Large intestine (tissue), 3 donors: ENCODE measurements around the gene CLP1. TPM values are rescaled to one million over a fixed set of nuclear protein-coding genes. Genes with fewer than 3 reads are reported as not detected.
"Not testable (repeated sequence)": the region's sequence is repeated elsewhere in the genome, so short reads cannot be mapped to it uniquely, and the experiment has no call there.

Experiments used
- DNase-seq, 2 donors: peaks; one replicate each; pipeline versions ENCODE4 v3.0.0 to v3.0.0-alpha.2; 2013
- H3K27ac ChIP-seq: one replicate; pipeline ENCODE4 v1.5.1; 2013; ENCODE audit warnings: low read length
- H3K27me3 ChIP-seq: 2 replicates; pipeline ENCODE4 v1.6.1; 2013; ENCODE audit warnings: low read length; ENCODE audit not compliant: control insufficient read depth, insufficient read depth
- H3K36me3 ChIP-seq: 2 replicates; pipeline ENCODE4 v1.6.1; 2013; ENCODE audit warnings: low read length; ENCODE audit not compliant: control insufficient read depth, insufficient read depth
- H3K4me1 ChIP-seq: one replicate; pipeline ENCODE4 v1.6.1; 2013; ENCODE audit warnings: low read length; ENCODE audit not compliant: control insufficient read depth, insufficient read depth
- H3K4me3 ChIP-seq: one replicate; pipeline ENCODE4 v1.5.1; 2013; ENCODE audit warnings: low read length
- H3K9me3 ChIP-seq: one replicate; pipeline ENCODE4 v1.6.1; 2013; ENCODE audit warnings: mild to moderate bottlenecking, low read depth, low read length, moderate library complexity; ENCODE audit not compliant: control insufficient read depth
- WGBS: methylation state at CpG from one replicate; pipeline ENCODE4 v1.1.5; 2013; ENCODE audit warnings: low lambda C conversion rate; ENCODE audit not compliant: insufficient coverage; 5-methylcytosine and 5-hydroxymethylcytosine counted together
- polyA plus RNA-seq: library from polyadenylated mRNA; unstranded; fragments of 120-200 nt; gene quantifications from one replicate; pipeline ENCODE4 v1.2.1, GENCODE V29; 2013

The CLP1 gene
- polyA plus RNA-seq, 1 donor = 13.8 TPM

GRCh38 chr11:57647960-57648800 lies 9.4 kb upstream of the CLP1 start:
- WGBS = no CpG with 5 or more reads among the region's 13 CpGs
- H3K27me3 ChIP-seq = peaks cover 70% of the 10 kb centered on the region
- DNase-seq = peak in 1 of 2 donors; percentile 45
- H3K4me1 ChIP-seq = peaks cover 35% of the 10 kb centered on the region
- no peaks in the 10 kb centered on the region for H3K36me3 ChIP-seq
- no peak overlapping the region for H3K4me3 ChIP-seq
- H3K27ac ChIP-seq = no peak overlapping the region
- H3K9me3 ChIP-seq = no peaks in the 10 kb centered on the region

GRCh38 chr11:57648801-57649735 lies 8.5 kb upstream of the CLP1 start:
- Histone ChIP-seq H3K9me3 (no peaks in the 10 kb centered on the region), H3K36me3 (no peaks in the 10 kb centered on the region), H3K4me1 (peaks cover 35% of the 10 kb centered on the region), H3K27me3 (peaks cover 70% of the 10 kb centered on the region), H3K27ac (peak overlapping the region; percentile 10), H3K4me3 (peak overlapping the region; percentile 27)
- no peak for DNase-seq
- WGBS = 0% methylated on average over 2 of the region's 23 CpGs

- H3K9me3 ChIP-seq = no peaks in the 10 kb centered on the region
- H3K4me3 ChIP-seq = peak within 1 kb of the TSS; percentile 27
- peak; percentile 54 to 56 for DNase-seq
- H3K36me3 ChIP-seq = no peaks in the 10 kb centered on the region
- peak within 1 kb of the TSS; percentile 10 for H3K27ac ChIP-seq
- H3K27me3 ChIP-seq = peaks cover 70% of the 10 kb centered on the region
- peaks cover 31% of the 10 kb centered on the region for H3K4me1 ChIP-seq
- 0% methylated on average over 3 of the region's 15 CpGs for WGBS
Measured at GRCh38 chr11:57649826-57650738, 7.5 kb upstream of the CLP1 start, which contains the start of gene YPEL4. Gene YPEL4 (minus strand): TSS chr11:57649912. CDS start chr11:57647107, 2,805 bp downstream.

GRCh38 chr11:57650739-57651090 lies 6.8 kb upstream of the CLP1 start:
- H3K4me1 ChIP-seq = peaks cover 26% of the 10 kb centered on the region

GRCh38 chr11:57651408-57651807 lies 6.2 kb upstream of the CLP1 start:
- no CpG with 5 or more reads among the region's 7 CpGs for WGBS
- Histone ChIP-seq H3K9me3 (no peaks in the 10 kb centered on the region), H3K4me1 (peaks cover 21% of the 10 kb centered on the region), H3K27me3 (peaks cover 59% of the 10 kb centered on the region), H3K36me3 (no peaks in the 10 kb centered on the region), H3K4me3 (no peak overlapping the region), H3K27ac (no peak overlapping the region)
- DNase-seq = no peak

More at GRCh38 chr11:57650739-57651090, 6.8 kb upstream of the CLP1 start:
- H3K4me3 ChIP-seq = no peak overlapping the region
- H3K9me3 ChIP-seq = no peaks in the 10 kb centered on the region
- peaks cover 66% of the 10 kb centered on the region for H3K27me3 ChIP-seq
- no peak overlapping the region for H3K27ac ChIP-seq
- no peaks in the 10 kb centered on the region for H3K36me3 ChIP-seq
- WGBS = 43% methylated on average over 2 of the region's 5 CpGs
- DNase-seq = no peak

- peaks cover 51% of the 10 kb centered on the region for H3K27me3 ChIP-seq
- H3K4me3 ChIP-seq, H3K36me3 ChIP-seq, H3K27ac ChIP-seq, H3K9me3 ChIP-seq, DNase-seq: not testable (repeated sequence)
- peaks cover 21% of the 10 kb centered on the region for H3K4me1 ChIP-seq
- no CpG with 5 or more reads among the region's 14 CpGs for WGBS
Measured at GRCh38 chr11:57652230-57652629, 5.3 kb upstream of the CLP1 start.

GRCh38 chr11:57652662-57653061 lies 4.9 kb upstream of the CLP1 start:
- no peak overlapping the region for H3K4me3 ChIP-seq
- peaks cover 18% of the 10 kb centered on the region for H3K4me1 ChIP-seq
- DNase-seq = no peak
- no peaks in the 10 kb centered on the region for H3K9me3 ChIP-seq
- H3K27ac ChIP-seq = no peak overlapping the region
- WGBS = no CpG with 5 or more reads among the region's 3 CpGs
- H3K27me3 ChIP-seq = peaks cover 47% of the 10 kb centered on the region
- H3K36me3 ChIP-seq = no peaks in the 10 kb centered on the region

- Histone ChIP-seq H3K4me1 (peaks cover 14% of the 10 kb centered on the region), H3K4me3 (no peak overlapping the region), H3K27me3 (peaks cover 42% of the 10 kb centered on the region), H3K36me3 (no peaks in the 10 kb centered on the region), H3K9me3 (no peaks in the 10 kb centered on the region), H3K27ac (no peak overlapping the region)
- no peak for DNase-seq
- 0% methylated on average over 1 of the region's 3 CpGs for WGBS
Measured at GRCh38 chr11:57653163-57653562, 4.4 kb upstream of the CLP1 start.

- no peaks in the 10 kb centered on the region for H3K9me3 ChIP-seq
- H3K27me3 ChIP-seq = peaks cover 8% of the 10 kb centered on the region
- H3K4me1 ChIP-seq = no peaks in the 10 kb centered on the region
- peak overlapping the region; percentile 77 for H3K27ac ChIP-seq
- DNase-seq = no peak
- H3K36me3 ChIP-seq = peaks cover 23% of the 10 kb centered on the region
- H3K4me3 ChIP-seq = peak overlapping the region; percentile 68
- WGBS = no CpG with 5 or more reads among the region's 5 CpGs
Measured at GRCh38 chr11:57656885-57657193, 723 bp upstream of the CLP1 start.

- no peak for DNase-seq
- WGBS = no CpG with 5 or more reads among the region's 8 CpGs
- no peaks in the 10 kb centered on the region for H3K4me1 ChIP-seq
- no peaks in the 10 kb centered on the region for H3K27me3 ChIP-seq
- peak overlapping the region; percentile 68 for H3K4me3 ChIP-seq
- peaks cover 28% of the 10 kb centered on the region for H3K36me3 ChIP-seq
- H3K9me3 ChIP-seq = no peaks in the 10 kb centered on the region
- H3K27ac ChIP-seq = no peak overlapping the region
Measured at GRCh38 chr11:57658023-57658361, 430 bp downstream of the CLP1 start.
